Psoas muscle (tissue), 8 donors: ENCODE results near the gene COL18A1. TPM values are rescaled to one million over a fixed set of nuclear protein-coding genes. Genes with fewer than 3 reads are reported as not detected.
"Not testable (repeated sequence)": the region's sequence is repeated elsewhere in the genome, so short reads cannot be mapped to it uniquely, and the experiment has no call there.

Experiments
- ATAC-seq, 4 donors: fragments of 200-7000 bp; cut with Tn5 transposase; one replicate each; pipeline ENCODE4 v1.9.1; 2020; ENCODE audit warnings: moderate library complexity in 3 of 4, mild to moderate bottlenecking in 2 of 4
- DNase-seq, 2 donors: peaks; one replicate each; pipeline ENCODE4 v3.0.0-alpha.2; 2020
- H3K27ac ChIP-seq: fragments of 200-600 bp; one replicate; pipeline ENCODE4 v1.8.0; 2022
- H3K27me3 ChIP-seq, 3 donors: fragments of 200-600 bp in 1 of 3; one replicate each; pipeline versions ENCODE4 v1.6.1 to v1.8.0; 2013 to 2022; ENCODE audit warnings: low read length in 2 of 3, mild to moderate bottlenecking in 2 of 3, moderate library complexity in 1 of 3; ENCODE audit not compliant: insufficient read depth in 3 of 3
- H3K36me3 ChIP-seq, 2 donors: fragments of 200-600 bp in 1 of 2; one replicate each; pipeline versions ENCODE4 v1.6.1 to v1.8.0; 2013 to 2022; ENCODE audit warnings: low read depth in 1 of 2, mild to moderate bottlenecking in 1 of 2, moderate library complexity in 1 of 2; ENCODE audit not compliant: insufficient read depth in 1 of 2
- H3K4me1 ChIP-seq: fragments of 200-600 bp; one replicate; pipeline ENCODE4 v1.8.0; 2022
- H3K4me3 ChIP-seq: fragments of 200-600 bp; one replicate; pipeline ENCODE4 v1.8.0; 2022; ENCODE audit warnings: mild to moderate bottlenecking
- H3K9me3 ChIP-seq: fragments of 200-600 bp; one replicate; pipeline ENCODE4 v1.8.0; 2022
- WGBS, 3 donors: extraction: QIAGEN DNeasy Blood & Tissue Kit; methylation state at CpG; one replicate each; pipeline versions ENCODE4 v1.1.6 to v1.1.7; 2013; 5-methylcytosine and 5-hydroxymethylcytosine counted together
- intact Hi-C, 2 donors: fragments of 100-400 bp; cut with DNase I; formaldehyde crosslinking; loops; one replicate each; pipeline versions ENCODE4 v1.11.0 to v1.14.2; 2022
- polyA plus RNA-seq, 3 donors: library from polyadenylated mRNA; stranded (reverse); fragments of 200-250 nt; gene quantifications; one replicate each; pipeline ENCODE4 v1.2.3, GENCODE V29; 2013
- total RNA-seq, 4 donors: library from RNA; stranded (reverse); fragmentation: NEBNext Ultra II Directional in 2 of 4; extraction: Animal tissue kit (Norgen Biotek cat#: 25700) in 2 of 4; gene quantifications; one replicate each; pipeline versions ENCODE4 v1.2.1 to v1.2.4, GENCODE V29; 2021 to 2023
- TF ChIP-seq, protein P1 (sequence below): fragments of 200-600 bp; IDR thresholded peaks from one replicate; pipeline ENCODE4 v1.8.0; 2022; ENCODE audit warnings: antibody characterized with exemption
- donor health status: healthy with polysubstance abuse.
- donor health status: DM: no; HTN: no; CAD: no; lungs with moderate emphysema.
- donor health status: Bipolar disorder and iron deficiency.
- donor health status: healthy.
- donor health status: DM: yes; HTN: yes; CAD: no.
- donor health status: DM: no; HTN: no; CAD: no.
- donor health status: DM: no; HTN: no; CAD: no.
- donor health status: DM: yes; HTN: yes; CAD: no.

The COL18A1 gene
- total and polyA plus RNA-seq, 7 donors, result 4.8 to 25.3 (median 12.1) TPM

DNA sequence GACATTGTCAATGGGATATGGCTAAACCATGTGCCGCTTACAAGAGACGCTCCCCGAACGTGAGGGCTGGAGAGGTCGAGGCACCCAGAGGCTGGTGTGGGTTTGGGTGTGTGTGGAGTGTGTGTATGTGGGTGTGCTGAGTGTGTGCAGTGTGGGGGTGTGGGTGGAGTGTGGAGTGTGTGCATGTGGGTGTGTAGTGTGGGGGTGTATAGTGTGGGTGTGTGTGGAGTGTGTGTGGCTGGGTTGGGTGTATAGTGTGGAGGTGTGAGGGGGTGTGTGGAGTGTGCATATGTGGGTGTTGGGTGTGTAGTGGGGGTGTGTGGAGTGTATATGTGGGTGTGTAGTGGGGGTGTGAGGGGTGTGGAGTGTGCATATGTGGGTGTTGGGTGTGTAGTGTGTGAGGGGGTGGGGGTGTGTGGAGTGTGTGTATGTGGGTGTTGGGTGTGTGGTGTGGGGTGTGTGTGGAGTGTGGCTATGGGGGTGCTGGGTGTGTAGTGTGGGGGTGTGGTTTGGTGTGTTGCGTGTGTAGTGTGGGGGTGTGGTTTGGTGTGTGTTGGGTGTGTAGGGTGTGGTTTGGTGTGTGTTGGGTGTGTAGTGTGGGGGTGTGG lies 95.1 kb downstream of the COL18A1 start:
- Histone ChIP-seq H3K9me3 (no peaks in the 10 kb centered on the region), H3K36me3 (peaks cover 0 to 5% of the 10 kb centered on the region in 2 donors), H3K4me3 (no peak overlapping the region), H3K27ac (no peak overlapping the region), H3K27me3 (peaks cover 0 to 5% (median 2%) of the 10 kb centered on the region in 3 donors), H3K4me1 (no peaks in the 10 kb centered on the region)
- WGBS, 3 donors, result 86 to 88% (median 87%) methylated on average over 6 of the region's 6 CpGs
- intact Hi-C loops, result no loop called here
- DNase-seq (peak in 1 of 2 donors; percentile 36), ATAC-seq (peak in 1 of 4 donors; percentile 23)
- TF ChIP-seq, protein P1, sequence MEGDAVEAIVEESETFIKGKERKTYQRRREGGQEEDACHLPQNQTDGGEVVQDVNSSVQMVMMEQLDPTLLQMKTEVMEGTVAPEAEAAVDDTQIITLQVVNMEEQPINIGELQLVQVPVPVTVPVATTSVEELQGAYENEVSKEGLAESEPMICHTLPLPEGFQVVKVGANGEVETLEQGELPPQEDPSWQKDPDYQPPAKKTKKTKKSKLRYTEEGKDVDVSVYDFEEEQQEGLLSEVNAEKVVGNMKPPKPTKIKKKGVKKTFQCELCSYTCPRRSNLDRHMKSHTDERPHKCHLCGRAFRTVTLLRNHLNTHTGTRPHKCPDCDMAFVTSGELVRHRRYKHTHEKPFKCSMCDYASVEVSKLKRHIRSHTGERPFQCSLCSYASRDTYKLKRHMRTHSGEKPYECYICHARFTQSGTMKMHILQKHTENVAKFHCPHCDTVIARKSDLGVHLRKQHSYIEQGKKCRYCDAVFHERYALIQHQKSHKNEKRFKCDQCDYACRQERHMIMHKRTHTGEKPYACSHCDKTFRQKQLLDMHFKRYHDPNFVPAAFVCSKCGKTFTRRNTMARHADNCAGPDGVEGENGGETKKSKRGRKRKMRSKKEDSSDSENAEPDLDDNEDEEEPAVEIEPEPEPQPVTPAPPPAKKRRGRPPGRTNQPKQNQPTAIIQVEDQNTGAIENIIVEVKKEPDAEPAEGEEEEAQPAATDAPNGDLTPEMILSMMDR, result no peak

DNA sequence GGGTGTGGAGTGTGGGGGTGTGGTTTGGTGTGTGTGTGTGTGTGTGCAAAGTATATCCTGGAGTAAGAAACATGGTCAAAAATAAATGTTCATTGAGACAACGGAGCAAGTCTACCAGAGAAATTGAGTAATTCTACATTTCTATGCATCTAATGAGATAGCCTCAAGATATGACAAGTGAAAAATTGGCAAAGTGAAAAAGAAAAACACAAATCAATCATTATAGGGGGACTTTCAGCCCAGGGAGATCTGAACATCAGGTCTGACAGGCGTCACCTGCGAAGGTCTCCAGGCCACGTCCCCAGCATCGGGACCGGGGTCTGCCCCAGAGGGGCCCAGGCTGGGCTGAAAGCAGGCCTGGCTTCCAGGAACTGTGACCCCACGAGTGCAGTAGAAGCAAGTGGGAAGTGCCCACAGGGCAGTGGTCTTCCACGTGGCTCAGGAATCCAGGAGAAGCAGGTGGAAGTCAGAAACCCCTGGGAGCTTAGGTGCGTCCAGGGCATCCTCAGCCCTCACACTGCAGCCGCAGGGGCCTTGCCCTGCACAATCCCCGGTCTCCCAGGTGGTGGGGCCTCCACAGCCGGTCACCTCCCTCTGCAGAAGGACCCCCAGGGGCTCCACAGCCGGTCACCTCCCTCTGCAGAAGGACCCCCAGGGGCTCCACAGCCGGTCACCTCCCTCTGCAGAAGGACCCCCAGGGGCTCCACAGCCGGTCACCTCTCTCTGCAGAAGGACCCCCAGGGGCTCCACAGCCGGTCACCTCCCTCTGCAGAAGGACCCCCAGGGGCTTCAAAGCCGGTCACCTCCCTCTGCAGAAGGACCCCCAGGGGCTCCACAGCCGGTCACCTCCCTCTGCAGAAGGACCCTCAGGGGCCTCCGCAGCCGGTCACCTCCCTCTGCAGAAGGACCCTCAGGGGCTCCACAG lies 96.4 kb downstream of the COL18A1 start:
- intact Hi-C loops, ATAC-seq, H3K27me3 ChIP-seq, H3K27ac ChIP-seq, H3K4me1 ChIP-seq, H3K4me3 ChIP-seq, H3K9me3 ChIP-seq, H3K36me3 ChIP-seq: not testable (repeated sequence)
- peak; percentile 5 to 15 for DNase-seq
- 79 to 82% (median 80%) methylated on average over 14 to 20 of the region's 20 CpGs for WGBS, 3 donors

DNA sequence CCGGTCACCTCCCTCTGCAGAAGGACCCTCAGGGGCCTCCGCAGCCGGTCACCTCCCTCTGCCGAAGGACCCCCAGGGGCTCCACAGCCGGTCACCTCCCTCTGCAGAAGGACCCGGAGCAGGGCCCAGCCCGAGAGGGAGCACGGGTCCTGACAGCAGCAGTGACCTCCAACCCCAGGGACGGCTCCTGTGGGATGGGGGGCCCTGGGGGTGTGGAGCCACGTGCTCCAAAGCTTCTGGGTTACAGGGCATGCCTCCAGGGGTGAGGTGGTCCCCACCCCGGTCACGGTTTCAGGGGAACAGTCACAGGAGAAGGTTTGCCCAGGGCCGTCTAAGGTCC lies 97.0 kb downstream of the COL18A1 start:
- Histone ChIP-seq H3K9me3 (no peaks in the 10 kb centered on the region), H3K27me3 (peaks cover 0 to 5% (median 2%) of the 10 kb centered on the region in 3 donors), H3K4me1 (no peaks in the 10 kb centered on the region), H3K27ac (no peak overlapping the region), H3K4me3 (no peak overlapping the region), H3K36me3 (no peaks in the 10 kb centered on the region)
- ATAC-seq (no peak), DNase-seq (peak; percentile 10 to 37)
- intact Hi-C loops, result no loop called here
- WGBS, 3 donors, result 73 to 81% (median 80%) methylated on average over 13 of the region's 13 CpGs
- TF ChIP-seq, protein P1, result no peak

DNA sequence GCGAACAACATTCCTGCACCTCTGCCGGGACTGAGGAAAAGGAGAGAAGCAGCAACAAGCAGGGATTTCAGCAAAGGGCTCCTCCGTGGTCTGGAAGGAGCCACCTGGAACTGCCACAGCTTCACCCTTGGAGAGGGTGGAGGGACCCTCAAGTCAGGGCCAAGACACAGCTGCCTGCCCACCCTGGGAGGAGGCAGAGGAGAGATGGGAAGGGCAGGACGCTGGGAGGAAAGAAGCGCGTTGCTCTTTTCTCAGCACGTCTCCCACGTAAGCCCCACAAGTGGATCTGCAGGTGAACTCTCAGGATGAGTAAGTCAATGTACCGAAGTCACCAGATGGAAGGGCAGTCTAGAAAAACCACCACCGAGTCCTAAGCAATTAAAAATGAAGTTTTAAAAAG lies 97.6 kb downstream of the COL18A1 start:
- H3K27ac ChIP-seq, result no peak overlapping the region
- H3K36me3 ChIP-seq, result no peaks in the 10 kb centered on the region
- peak in 1 of 2 donors; percentile 23 for DNase-seq
- intact Hi-C loops, result no loop called here
- WGBS, 3 donors, result 80 to 88% (median 83%) methylated on average over 10 of the region's 10 CpGs
- TF ChIP-seq, protein P1, result no peak
- no peaks in the 10 kb centered on the region for H3K9me3 ChIP-seq
- H3K27me3 ChIP-seq, result no peaks in the 10 kb centered on the region
- ATAC-seq, result no peak
- H3K4me3 ChIP-seq, result no peak overlapping the region
- no peaks in the 10 kb centered on the region for H3K4me1 ChIP-seq

DNA sequence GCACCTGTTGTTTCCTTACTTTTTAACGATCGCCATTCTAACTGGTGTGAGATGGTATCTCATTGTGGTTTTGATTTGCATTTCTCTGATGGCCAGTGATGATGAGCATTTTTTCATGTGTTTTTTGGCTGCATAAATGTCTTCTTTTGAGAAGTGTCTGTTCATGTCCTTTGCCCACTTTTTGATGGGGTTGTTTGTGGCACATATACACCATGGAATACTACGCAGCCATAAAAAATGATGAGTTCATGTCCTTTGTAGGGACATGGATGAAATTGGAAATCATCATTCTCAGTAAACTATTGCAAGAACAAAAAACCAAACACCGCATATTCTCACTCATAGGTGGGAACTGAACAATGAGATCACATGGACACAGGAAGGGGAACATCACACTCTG lies 98.3 kb downstream of the COL18A1 start:
- H3K27me3 ChIP-seq, H3K4me1 ChIP-seq, H3K4me3 ChIP-seq, H3K36me3 ChIP-seq, intact Hi-C loops, DNase-seq, H3K27ac ChIP-seq, H3K9me3 ChIP-seq, ATAC-seq: not testable (repeated sequence)
- WGBS, 3 donors, result 89 to 93% (median 90%) methylated on average over 3 of the region's 4 CpGs
